Astrocyte (in vitro differentiated cells and primary cell): ENCODE data around the gene MROH7. TPM values are rescaled to one million over a fixed set of nuclear protein-coding genes. Genes with fewer than 3 reads are reported as not detected.

Source experiments
- DNase-seq: peaks from one replicate; pipeline ENCODE4 v3.0.0-alpha.2; 2010; ENCODE audit warnings: low read depth
- FAIRE-seq: peaks from 2 replicates; lab custom pipeline; 2011; peaks lifted over from hg19 to GRCh38; lab: Jason Lieb, UNC
- H2AFZ ChIP-seq: 2 replicates; pipeline ENCODE4 v1.6.0; 2012; ENCODE audit warnings: low read depth, low read length, inconsistent platforms
- H3K27ac ChIP-seq: 2 replicates; pipeline ENCODE4 v1.5.1; 2011; ENCODE audit warnings: low read depth, low read length, inconsistent platforms
- H3K27me3 ChIP-seq: 2 replicates; pipeline ENCODE4 v1.6.0; 2011; ENCODE audit warnings: low read length, inconsistent platforms; ENCODE audit not compliant: insufficient read depth
- H3K36me3 ChIP-seq: 2 replicates; pipeline ENCODE4 v1.5.1; 2011; ENCODE audit warnings: low read length, inconsistent platforms; ENCODE audit not compliant: insufficient read depth
- H3K4me1 ChIP-seq: 2 replicates; pipeline ENCODE4 v1.5.1; 2011; ENCODE audit warnings: low read length, inconsistent platforms; ENCODE audit not compliant: insufficient read depth
- H3K4me2 ChIP-seq: 2 replicates; pipeline ENCODE4 v1.6.0; 2012; ENCODE audit warnings: low read length, inconsistent platforms
- H3K4me3 ChIP-seq: 2 replicates; pipeline ENCODE4 v1.5.1; 2011; ENCODE audit warnings: low read depth, mild to moderate bottlenecking, low read length, inconsistent platforms; ENCODE audit not compliant: insufficient read depth
- H3K79me2 ChIP-seq: 2 replicates; pipeline ENCODE4 v1.6.0; 2012; ENCODE audit warnings: mild to moderate bottlenecking, low read length, inconsistent platforms; ENCODE audit not compliant: insufficient read depth
- H3K9ac ChIP-seq: 2 replicates; pipeline ENCODE4 v1.6.0; 2012; ENCODE audit warnings: mild to moderate bottlenecking, low read length, inconsistent platforms
- H3K9me3 ChIP-seq: 2 replicates; pipeline ENCODE4 v1.5.1; 2012; ENCODE audit warnings: low read depth, mild to moderate bottlenecking, low read length, inconsistent platforms; ENCODE audit not compliant: insufficient read depth
- H4K20me1 ChIP-seq: 2 replicates; pipeline ENCODE4 v1.6.0; 2012; ENCODE audit warnings: low read length, inconsistent platforms; ENCODE audit not compliant: insufficient read depth
- H3K27ac Mint-ChIP-seq: one replicate; pipeline ENCODE4 v1.8.0; 2021; ENCODE audit warnings: mild to moderate bottlenecking, mixed read lengths; ENCODE audit not compliant: unreplicated experiment
- H3K27me3 Mint-ChIP-seq: one replicate; pipeline ENCODE4 v1.8.0; 2021; ENCODE audit warnings: low read depth, mixed read lengths; ENCODE audit not compliant: unreplicated experiment
- H3K36me3 Mint-ChIP-seq: one replicate; pipeline ENCODE4 v1.8.0; 2021; ENCODE audit warnings: low read depth, mixed read lengths; ENCODE audit not compliant: unreplicated experiment
- H3K4me1 Mint-ChIP-seq: one replicate; pipeline ENCODE4 v1.8.0; 2021; ENCODE audit warnings: low read depth, mixed read lengths; ENCODE audit not compliant: unreplicated experiment
- H3K4me3 Mint-ChIP-seq: one replicate; pipeline ENCODE4 v1.8.0; 2021; ENCODE audit warnings: mild to moderate bottlenecking, moderate library complexity, mixed read lengths; ENCODE audit not compliant: unreplicated experiment
- H3K9me3 Mint-ChIP-seq: one replicate; pipeline ENCODE4 v1.8.0; 2021; ENCODE audit warnings: mild to moderate bottlenecking, mixed read lengths; ENCODE audit not compliant: unreplicated experiment
- EZH2 ChIP-seq: IDR thresholded peaks from 2 replicates; pipeline ENCODE4 v1.6.1; 2012; ENCODE audit warnings: mild to moderate bottlenecking, low read length, inconsistent platforms; ENCODE audit not compliant: insufficient read depth
- total RNA-seq: library from RNA; stranded (reverse); gene quantifications from 2 replicates; pipeline ENCODE4 v1.2.1, GENCODE V29; 2021
- TF ChIP-seq, protein P1 (sequence below): IDR thresholded peaks from 2 replicates; pipeline ENCODE4 v1.5.1; 2011; ENCODE audit warnings: low read depth, mild to moderate bottlenecking, inconsistent platforms, low read length, moderate library complexity; ENCODE audit not compliant: insufficient read depth

MROH7 gene
- total RNA-seq, 1 donor from 2014 or later, result not detected

DNA sequence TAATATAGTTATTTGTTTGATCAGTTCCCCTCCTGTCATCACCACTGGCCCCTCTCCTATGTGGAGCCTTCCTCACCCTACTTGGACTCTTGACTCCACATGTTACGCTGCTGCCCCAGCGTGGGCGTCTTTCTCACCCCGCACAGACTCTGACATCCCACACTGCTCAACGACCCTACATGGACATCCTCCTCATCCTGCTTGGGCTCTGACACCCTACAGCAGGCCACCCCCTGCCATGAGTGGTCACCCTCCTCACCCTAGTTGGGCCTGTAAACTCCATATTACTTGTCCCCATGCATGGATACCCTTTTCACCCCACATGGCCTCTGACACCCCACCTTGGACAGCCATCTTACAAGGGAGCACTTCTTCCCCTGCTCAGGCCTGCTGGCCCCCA is 95.1 kb downstream of the MROH7 start:
- H3K36me3 Mint-ChIP-seq, result peaks cover 11% of the 10 kb centered on the region
- H3K4me3 Mint-ChIP-seq, result no peak overlapping the region
- FAIRE-seq, result no peak
- H3K4me1 Mint-ChIP-seq, result no peaks in the 10 kb centered on the region
- H3K27ac Mint-ChIP-seq, result no peak overlapping the region
- H2AFZ ChIP-seq, result no peak overlapping the region
- H3K36me3 ChIP-seq, result peaks cover 42% of the 10 kb centered on the region
- no peaks in the 10 kb centered on the region for H3K9me3 Mint-ChIP-seq
- no peak for TF ChIP-seq EZH2
- TF ChIP-seq, protein P1, sequence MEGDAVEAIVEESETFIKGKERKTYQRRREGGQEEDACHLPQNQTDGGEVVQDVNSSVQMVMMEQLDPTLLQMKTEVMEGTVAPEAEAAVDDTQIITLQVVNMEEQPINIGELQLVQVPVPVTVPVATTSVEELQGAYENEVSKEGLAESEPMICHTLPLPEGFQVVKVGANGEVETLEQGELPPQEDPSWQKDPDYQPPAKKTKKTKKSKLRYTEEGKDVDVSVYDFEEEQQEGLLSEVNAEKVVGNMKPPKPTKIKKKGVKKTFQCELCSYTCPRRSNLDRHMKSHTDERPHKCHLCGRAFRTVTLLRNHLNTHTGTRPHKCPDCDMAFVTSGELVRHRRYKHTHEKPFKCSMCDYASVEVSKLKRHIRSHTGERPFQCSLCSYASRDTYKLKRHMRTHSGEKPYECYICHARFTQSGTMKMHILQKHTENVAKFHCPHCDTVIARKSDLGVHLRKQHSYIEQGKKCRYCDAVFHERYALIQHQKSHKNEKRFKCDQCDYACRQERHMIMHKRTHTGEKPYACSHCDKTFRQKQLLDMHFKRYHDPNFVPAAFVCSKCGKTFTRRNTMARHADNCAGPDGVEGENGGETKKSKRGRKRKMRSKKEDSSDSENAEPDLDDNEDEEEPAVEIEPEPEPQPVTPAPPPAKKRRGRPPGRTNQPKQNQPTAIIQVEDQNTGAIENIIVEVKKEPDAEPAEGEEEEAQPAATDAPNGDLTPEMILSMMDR, result no peak
- H3K27me3 Mint-ChIP-seq, result no peaks in the 10 kb centered on the region
- H3K4me3 ChIP-seq, result no peak overlapping the region
- peaks cover 7% of the 10 kb centered on the region for H4K20me1 ChIP-seq
- no peaks in the 10 kb centered on the region for H3K9me3 ChIP-seq
- DNase-seq, result no peak
- H3K4me1 ChIP-seq, result no peaks in the 10 kb centered on the region
- H3K9ac ChIP-seq, result no peak overlapping the region
- H3K27me3 ChIP-seq, result no peaks in the 10 kb centered on the region
- H3K4me2 ChIP-seq, result no peak overlapping the region
- no peaks in the 10 kb centered on the region for H3K79me2 ChIP-seq
- H3K27ac ChIP-seq, result no peak overlapping the region

DNA sequence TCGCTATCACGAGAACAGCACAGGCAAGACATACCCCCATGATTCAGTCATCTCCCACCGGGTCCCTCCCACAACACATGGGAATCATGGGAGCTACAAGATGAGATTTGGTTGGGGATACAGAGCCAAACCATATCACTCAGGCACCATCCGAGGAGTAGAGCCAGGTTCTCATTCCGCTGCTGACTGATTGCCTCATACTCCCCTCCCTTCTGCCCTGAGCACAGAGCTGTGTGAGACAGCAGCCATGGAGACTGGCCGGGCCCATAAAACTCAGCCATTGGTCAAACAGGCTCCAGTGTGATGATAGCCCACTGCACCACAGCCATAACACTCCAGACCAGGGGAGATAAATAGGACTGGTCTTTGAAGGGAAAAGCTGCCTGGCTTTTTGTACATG is 96.7 kb downstream of the MROH7 start:
- Histone ChIP-seq H2AFZ (no peak overlapping the region), H3K9ac (no peak overlapping the region), H3K36me3 (peaks cover 48% of the 10 kb centered on the region), H4K20me1 (peaks cover 12% of the 10 kb centered on the region), H3K27ac (no peak overlapping the region), H3K79me2 (no peaks in the 10 kb centered on the region), H3K4me3 (no peak overlapping the region), H3K9me3 (no peaks in the 10 kb centered on the region), H3K4me2 (no peak overlapping the region), H3K4me1 (no peaks in the 10 kb centered on the region), H3K27me3 (no peaks in the 10 kb centered on the region)
- H3K4me3 Mint-ChIP-seq, result no peak overlapping the region
- H3K27me3 Mint-ChIP-seq, result no peaks in the 10 kb centered on the region
- H3K36me3 Mint-ChIP-seq, result peaks cover 14% of the 10 kb centered on the region
- no peak for FAIRE-seq
- peaks cover 3% of the 10 kb centered on the region for H3K4me1 Mint-ChIP-seq
- H3K9me3 Mint-ChIP-seq, result no peaks in the 10 kb centered on the region
- no peak for DNase-seq
- no peak overlapping the region for H3K27ac Mint-ChIP-seq
- TF ChIP-seq, protein P1, result no peak
- TF ChIP-seq EZH2, result no peak

DNA sequence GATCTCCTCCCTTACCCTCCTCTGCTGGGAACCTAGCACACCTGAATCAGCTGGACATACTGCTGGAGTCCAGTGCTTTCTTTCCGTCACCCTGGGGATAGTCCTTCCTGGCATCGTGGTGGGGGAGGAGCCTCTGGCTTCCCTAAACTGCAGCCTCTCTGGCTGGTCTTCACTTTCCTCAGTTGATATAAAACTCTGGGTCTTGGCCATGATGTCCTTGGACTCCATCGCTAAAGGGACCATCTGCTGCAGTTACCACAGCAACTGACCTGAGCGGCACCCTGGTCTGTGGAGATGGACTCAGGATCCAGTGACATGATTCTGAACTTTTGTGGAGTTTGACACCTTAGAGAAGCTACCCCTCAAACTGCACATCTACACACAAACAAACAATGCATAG is 99.9 kb downstream of the MROH7 start:
- DNase-seq, result no peak
- H3K4me3 Mint-ChIP-seq, result no peak overlapping the region
- no peaks in the 10 kb centered on the region for H3K27me3 ChIP-seq

More for the DNA sequence above, 99.9 kb downstream of the MROH7 start:
- Histone ChIP-seq H4K20me1 (peaks cover 17% of the 10 kb centered on the region), H2AFZ (no peak overlapping the region), H3K4me3 (no peak overlapping the region), H3K27ac (no peak overlapping the region), H3K9me3 (no peaks in the 10 kb centered on the region), H3K79me2 (no peaks in the 10 kb centered on the region), H3K4me2 (no peak overlapping the region), H3K36me3 (peaks cover 40% of the 10 kb centered on the region), H3K9ac (no peak overlapping the region), H3K4me1 (no peaks in the 10 kb centered on the region)
- Mint-ChIP-seq H3K36me3 (peaks cover 14% of the 10 kb centered on the region), H3K27me3 (no peaks in the 10 kb centered on the region), H3K9me3 (no peaks in the 10 kb centered on the region), H3K27ac (no peak overlapping the region), H3K4me1 (peaks cover 3% of the 10 kb centered on the region)
- no peak for TF ChIP-seq EZH2
- TF ChIP-seq, protein P1, result no peak
- no peak for FAIRE-seq
